ENCODE data around the gene KANSL1. TPM values are rescaled to one million over a fixed set of nuclear protein-coding genes. Genes with fewer than 3 reads are reported as not detected.

Gene KANSL1
- polyA plus RNA-seq, 1 donor: 39.6 TPM

Other genes with a start within 250 kb of the KANSL1 start
- gene STH, start 194.2 kb downstream of the KANSL1 start, polyA plus RNA-seq (ENCODE audit: insufficient read length): not detected
- 3.1 TPM for gene LRRC37A, start 101.7 kb upstream of the KANSL1 start, polyA plus RNA-seq (ENCODE audit: insufficient read length)
- 12.3 TPM for gene ARL17B, start 168.3 kb upstream of the KANSL1 start, polyA plus RNA-seq (ENCODE audit: insufficient read length)